Endothelial cell of umbilical vein (primary cell): ENCODE measurements around the gene SCAPER. TPM values are rescaled to one million over a fixed set of nuclear protein-coding genes. Genes with fewer than 3 reads are reported as not detected.

Experiments used
- BruUV-seq: library from RNA; stranded (reverse); fragments of 400-500 nt; replicated peaks from 2 replicates; lab custom pipeline; 2021; lab: Mats Ljungman, UMichigan
- CTCF ChIA-PET: fragments of 300-600, 350-600 bp; sonication (Branson Sonifier 250); formaldehyde crosslinking; loops from one replicate; lab custom pipeline; 2021; ENCODE audit warnings: antibody characterized with exemption, inconsistent platforms; lab: Charles Lee
- POLR2A ChIA-PET: fragments of 300-600, 350-600 bp; sonication (Branson Sonifier 250); formaldehyde crosslinking; loops from one replicate; lab custom pipeline; 2021; ENCODE audit warnings: antibody characterized with exemption, inconsistent platforms; lab: Charles Lee
- DNase-seq: peaks from one replicate; pipeline ENCODE4 v3.0.0-alpha.2; 2011; ENCODE audit warnings: low read depth, low spot score
- FAIRE-seq: peaks from 2 replicates; lab custom pipeline; 2011; peaks lifted over from hg19 to GRCh38; lab: Jason Lieb, UNC
- H2AFZ ChIP-seq: 2 replicates; pipeline ENCODE4 v1.6.0; 2012; ENCODE audit warnings: low read depth, low read length, control low read depth, inconsistent platforms
- H3K27ac ChIP-seq: 2 replicates; pipeline ENCODE4 v1.5.1; 2011; ENCODE audit warnings: low read depth, mild to moderate bottlenecking, control low read depth, low read length, moderate library complexity; ENCODE audit not compliant: insufficient read depth
- H3K27me3 ChIP-seq, 2 experiments: 2 replicates each; pipeline versions ENCODE4 v1.6.0 to v1.6.1; 2011; ENCODE audit warnings: low read length in 2 of 2, mixed read lengths in 1 of 2; ENCODE audit not compliant: control insufficient read depth in 2 of 2, insufficient read depth in 2 of 2
- H3K36me3 ChIP-seq, 2 experiments: 2 replicates in 1 of 2; 3 replicates in 1 of 2; pipeline ENCODE4 v1.5.1; 2011; ENCODE audit warnings: low read length in 2 of 2, mild to moderate bottlenecking in 1 of 2, moderate library complexity in 1 of 2; ENCODE audit not compliant: control insufficient read depth in 2 of 2, insufficient read depth in 2 of 2; ENCODE audit errors: extremely low read depth in 1 of 2
- H3K4me1 ChIP-seq: 3 replicates; pipeline ENCODE4 v1.5.1; 2011; ENCODE audit warnings: mild to moderate bottlenecking, low read length; ENCODE audit not compliant: control insufficient read depth, insufficient read depth; ENCODE audit errors: extremely low read depth
- H3K4me2 ChIP-seq: 2 replicates; pipeline ENCODE4 v1.6.1; 2011; ENCODE audit warnings: low read length, control low read depth, mixed read lengths; ENCODE audit not compliant: insufficient read depth
- H3K4me3 ChIP-seq, 3 experiments: fragments of 200-600 bp in 1 of 3; sonication (generic), shearing (Covaris generic) in 1 of 3; replicated peaks in 1 of 3; 2 replicates each; pipeline ENCODE4 v1.5.1; 2011 to 2016; ENCODE audit warnings: control low read depth in 3 of 3, low read length in 3 of 3, mild to moderate bottlenecking in 2 of 3, inconsistent platforms in 1 of 3, low read depth in 1 of 3, moderate library complexity in 1 of 3; ENCODE audit not compliant: insufficient read depth in 1 of 3
- H3K79me2 ChIP-seq: 2 replicates; pipeline ENCODE4 v1.6.0; 2012; ENCODE audit warnings: low read length, inconsistent platforms; ENCODE audit not compliant: control insufficient read depth, insufficient read depth
- H3K9ac ChIP-seq: replicated peaks from 2 replicates; pipeline ENCODE3; 2011; ENCODE audit warnings: low read length, control low read depth; ENCODE audit not compliant: insufficient read depth; ENCODE audit errors: extremely low read depth
- H3K9me1 ChIP-seq: replicated peaks from 3 replicates; pipeline ENCODE4 v1.6.0; 2011; ENCODE audit warnings: mild to moderate bottlenecking, low read length; ENCODE audit not compliant: control insufficient read depth, insufficient read depth; ENCODE audit errors: extremely low read depth
- H3K9me3 ChIP-seq: replicated peaks from 2 replicates; pipeline ENCODE4 v1.5.1; 2012; ENCODE audit warnings: low read length, inconsistent platforms; ENCODE audit not compliant: control insufficient read depth, insufficient read depth
- H4K20me1 ChIP-seq: replicated peaks from 2 replicates; pipeline ENCODE3; 2011; ENCODE audit warnings: mild to moderate bottlenecking, low read length; ENCODE audit not compliant: control insufficient read depth, insufficient read depth; ENCODE audit errors: extremely low read depth
- CTCF ChIP-seq, 2 donors: IDR thresholded peaks; 1 replicate in 1 of 2; 2 replicates in 1 of 2; pipeline ENCODE4 v1.5.1; 2011; ENCODE audit warnings: low read length in 2 of 2, mild to moderate bottlenecking in 2 of 2, moderate library complexity in 2 of 2, control low read depth in 1 of 2, inconsistent platforms in 1 of 2, low read depth in 1 of 2; ENCODE audit not compliant: insufficient read depth in 1 of 2; ENCODE audit errors: extremely low read depth in 1 of 2
- EZH2 ChIP-seq: IDR thresholded peaks from 2 replicates; pipeline ENCODE4 v1.6.1; 2012; ENCODE audit warnings: borderline replicate concordance, low read depth, mild to moderate bottlenecking, moderate library complexity, low read length, inconsistent platforms; ENCODE audit not compliant: severe bottlenecking
- FOS ChIP-seq: IDR thresholded peaks from 2 replicates; pipeline ENCODE4 v1.6.1; 2011; ENCODE audit warnings: mild to moderate bottlenecking, low read length, moderate library complexity, borderline replicate concordance; ENCODE audit not compliant: insufficient read depth
- GATA2 ChIP-seq: IDR thresholded peaks from 2 replicates; pipeline ENCODE4 v1.7.0; 2011; ENCODE audit warnings: low read depth, mild to moderate bottlenecking, moderate library complexity, mixed read lengths, low read length; ENCODE audit not compliant: insufficient read length, insufficient read depth
- JUN ChIP-seq: IDR thresholded peaks from 2 replicates; pipeline ENCODE4 v1.6.1; 2011; ENCODE audit warnings: borderline replicate concordance, low read depth; ENCODE audit not compliant: insufficient read length, insufficient read depth
- MYC ChIP-seq: IDR thresholded peaks from one replicate; pipeline ENCODE4 v1.6.1; 2011; ENCODE audit warnings: mild to moderate bottlenecking, low read depth, low read length
- POLR2A ChIP-seq: IDR thresholded peaks from 2 replicates; pipeline ENCODE4 v1.6.1; 2012; ENCODE audit warnings: low read depth, mild to moderate bottlenecking, control low read depth, low read length
- POLR2AphosphoS5 ChIP-seq: IDR thresholded peaks from 2 replicates; pipeline ENCODE4 v1.6.1; 2012; ENCODE audit warnings: low read depth, mild to moderate bottlenecking, control low read depth, low read length, moderate library complexity; ENCODE audit not compliant: insufficient read depth
- dilution Hi-C: fragments of 300-500 bp; cut with MboI; formaldehyde crosslinking; loops from one replicate; pipeline ENCODE4 v1.15.0; 2019; ENCODE audit warnings: low sequenced_read_pairs; ENCODE audit not compliant: extremely low pct_ligation_motif_present
- intact Hi-C: fragments of 100-400 bp; cut with micrococcal nuclease; formaldehyde crosslinking; loops from one replicate; pipeline ENCODE4 v1.10.0; 2022
- polyA plus RNA-seq, 4 experiments: library from polyadenylated mRNA; depleted of rRNA in 3 of 4; stranded (reverse) in 3 of 4; unstranded in 1 of 4; fragments of >200 nt; gene quantifications; 2 replicates each; pipeline versions ENCODE4 v1.2.1 to v1.2.3, GENCODE V29; 2011 to 2012; ENCODE audit warnings: missing spikeins in 1 of 4
- total RNA-seq: library from RNA; stranded (reverse); gene quantifications from 2 replicates; pipeline ENCODE4 v1.2.3, GENCODE V29; 2021
- TF ChIP-seq, protein P1 (sequence below): IDR thresholded peaks from 2 replicates; pipeline ENCODE4 v1.6.1; 2011; ENCODE audit not compliant: insufficient read depth, insufficient read length

Gene SCAPER
- total and polyA plus RNA-seq, 2 donors (not counting 3 experiments of a cell fraction or from before 2014, with no cell fraction given): 2.7 to 12.7 TPM

GRCh38 chr15:76470691-76471090 is 434.4 kb downstream of the SCAPER start:
- DNase-seq (no peak), FAIRE-seq (no peak)
- no peak overlapping the region for H3K4me3 ChIP-seq
- no peaks in the 10 kb centered on the region for H3K27me3 ChIP-seq
- intact Hi-C loops: no loop called here
- H3K27ac ChIP-seq: no peak overlapping the region
- H3K79me2 ChIP-seq: no peaks in the 10 kb centered on the region
- H3K4me2 ChIP-seq: no peak overlapping the region
- H2AFZ ChIP-seq: no peak overlapping the region
- H3K9ac ChIP-seq: no peak overlapping the region
- no peaks in the 10 kb centered on the region for H3K36me3 ChIP-seq
- TF ChIP-seq MYC (no peak), FOS (no peak), GATA2 (no peak), POLR2A (no peak), POLR2AphosphoS5 (no peak), EZH2 (no peak), JUN (no peak), CTCF (IDR thresholded peaks at IDR 0.05; ENCODE audit: extremely low read depth in 1 of 2, insufficient read depth in 1 of 2, low read depth in 1 of 2, low read length in 2 of 2) (no peak)
- TF ChIP-seq, protein P1, sequence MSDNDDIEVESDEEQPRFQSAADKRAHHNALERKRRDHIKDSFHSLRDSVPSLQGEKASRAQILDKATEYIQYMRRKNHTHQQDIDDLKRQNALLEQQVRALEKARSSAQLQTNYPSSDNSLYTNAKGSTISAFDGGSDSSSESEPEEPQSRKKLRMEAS: no peak
- no peaks in the 10 kb centered on the region for H3K9me3 ChIP-seq
- CTCF ChIA-PET: no interaction called here
- H3K4me1 ChIP-seq: no peaks in the 10 kb centered on the region
- H4K20me1 ChIP-seq: no peaks in the 10 kb centered on the region
- no TSS peak for BruUV-seq
- POLR2A ChIA-PET: no interaction called here
- dilution Hi-C loops: no loop called here
- no peaks in the 10 kb centered on the region for H3K9me1 ChIP-seq
